Panc1 (cell line): Measurements from ENCODE around the gene DAB1.

ENCODE experiments used
- CTCF ChIP-seq: fragments of 450-650 bp; IDR thresholded peaks from 2 replicates; pipeline ENCODE4 v1.5.1; 2017; ENCODE audit warnings: mild to moderate bottlenecking
- REST ChIP-seq, 2 experiments: IDR thresholded peaks; 2 replicates each; pipeline ENCODE4 v1.6.1; 2011 to 2012; ENCODE audit warnings: low read depth in 2 of 2, control low read depth in 1 of 2, low read length in 1 of 2, mild to moderate bottlenecking in 1 of 2, moderate library complexity in 1 of 2; ENCODE audit not compliant: insufficient read depth in 1 of 2
- SIN3A ChIP-seq: IDR thresholded peaks from 2 replicates; pipeline ENCODE4 v1.6.1; 2012; ENCODE audit warnings: low read depth, mild to moderate bottlenecking, low read length, moderate library complexity, borderline replicate concordance; ENCODE audit not compliant: insufficient read depth

- TF ChIP-seq SIN3A (no peak), CTCF (no peak), REST (IDR thresholded peaks at IDR 0.05; ENCODE audit: insufficient read depth in 1 of 2, low read depth in 2 of 2, low read length in 1 of 2) (no peak)
These were observed 7.5 kb upstream of the DAB1 start for GRCh38 chr1:57431400-57431799.
